HFFc6 (cell line): ENCODE data around the gene DISC1. TPM values are rescaled to one million over a fixed set of nuclear protein-coding genes. Genes with fewer than 3 reads are reported as not detected.

Experiments used
- DNase-seq: peaks from one replicate; pipeline ENCODE4 v3.0.0-alpha.2; 2018
- H3K27ac Mint-ChIP-seq: 2 replicates; pipeline ENCODE4 v1.8.0; 2020; ENCODE audit warnings: mild to moderate bottlenecking, mixed read lengths
- H3K27me3 Mint-ChIP-seq: 2 replicates; pipeline ENCODE4 v1.8.0; 2021; ENCODE audit warnings: mild to moderate bottlenecking, moderate library complexity, mixed read lengths; ENCODE audit not compliant: insufficient read depth
- H3K36me3 Mint-ChIP-seq: 2 replicates; pipeline ENCODE4 v1.8.0; 2021; ENCODE audit warnings: low read depth, mixed read lengths
- H3K4me1 Mint-ChIP-seq: 2 replicates; pipeline ENCODE4 v1.8.0; 2020; ENCODE audit warnings: low read depth, mixed read lengths
- H3K4me3 Mint-ChIP-seq: 2 replicates; pipeline ENCODE4 v1.8.0; 2020; ENCODE audit warnings: mild to moderate bottlenecking, moderate library complexity, mixed read lengths
- H3K9me3 Mint-ChIP-seq: 2 replicates; pipeline ENCODE4 v1.8.0; 2020; ENCODE audit warnings: mild to moderate bottlenecking, mixed read lengths
- CTCF ChIP-seq: fragments of 200-600 bp; sonication (generic); IDR thresholded peaks from 2 replicates; pipeline ENCODE4 v1.5.0; 2021; ENCODE audit warnings: antibody characterized with exemption, mild to moderate bottlenecking
- total RNA-seq, 6 experiments: library from RNA; stranded (reverse); fragmentation: NEBNext Ultra II Directional; extraction: Animal tissue kit (Norgen Biotek cat#: 25700); gene quantifications; 2 replicates in 1 of 6; 3 replicates in 5 of 6; pipeline ENCODE4 v1.2.3, GENCODE V29; 2021

The DISC1 gene
- total RNA-seq, 6 experiments from 2014 or later, result 1.3 to 4.3 (median 1.9) TPM

- no peak for TF ChIP-seq CTCF
- no peaks in the 10 kb centered on the region for H3K4me1 Mint-ChIP-seq
- peaks cover 39% of the 10 kb centered on the region for H3K9me3 Mint-ChIP-seq
- no peaks in the 10 kb centered on the region for H3K36me3 Mint-ChIP-seq
- no peak overlapping the region for H3K4me3 Mint-ChIP-seq
- no peak for DNase-seq
- H3K27me3 Mint-ChIP-seq, result peaks cover 3% of the 10 kb centered on the region; the same call in 1 of the 2 replicates
- H3K27ac Mint-ChIP-seq, result no peak overlapping the region
Observed at GRCh38 chr1:232047473-232047872, 420.9 kb downstream of the DISC1 start.

GRCh38 chr1:232048481-232048880 is 421.9 kb downstream of the DISC1 start:
- Mint-ChIP-seq H3K27me3 (peaks cover 3% of the 10 kb centered on the region; the same call in 1 of the 2 replicates), H3K36me3 (no peaks in the 10 kb centered on the region), H3K27ac (no peak overlapping the region), H3K9me3 (peaks cover 37% of the 10 kb centered on the region), H3K4me3 (no peak overlapping the region), H3K4me1 (no peaks in the 10 kb centered on the region)
- DNase-seq, result no peak
- TF ChIP-seq CTCF, result no peak

GRCh38 chr1:232049335-232049734 is 422.7 kb downstream of the DISC1 start:
- H3K4me3 Mint-ChIP-seq, result no peak overlapping the region
- no peaks in the 10 kb centered on the region for H3K36me3 Mint-ChIP-seq
- peaks cover 34% of the 10 kb centered on the region for H3K9me3 Mint-ChIP-seq
- H3K27ac Mint-ChIP-seq, result no peak overlapping the region
- peaks cover 3% of the 10 kb centered on the region; the same call in 1 of the 2 replicates for H3K27me3 Mint-ChIP-seq
- no peaks in the 10 kb centered on the region for H3K4me1 Mint-ChIP-seq
- no peak for DNase-seq
- TF ChIP-seq CTCF, result no peak

GRCh38 chr1:232057217-232057895 is 430.8 kb downstream of the DISC1 start:
- H3K27ac Mint-ChIP-seq, result no peak overlapping the region
- DNase-seq, result no peak
- no peak for TF ChIP-seq CTCF
- no peaks in the 10 kb centered on the region; the same call in 1 of the 2 replicates for H3K27me3 Mint-ChIP-seq
- no peaks in the 10 kb centered on the region for H3K36me3 Mint-ChIP-seq
- H3K4me3 Mint-ChIP-seq, result no peak overlapping the region
- H3K9me3 Mint-ChIP-seq, result peaks cover 27% of the 10 kb centered on the region; the same call in 1 of the 2 replicates
- H3K4me1 Mint-ChIP-seq, result no peaks in the 10 kb centered on the region

DNA sequence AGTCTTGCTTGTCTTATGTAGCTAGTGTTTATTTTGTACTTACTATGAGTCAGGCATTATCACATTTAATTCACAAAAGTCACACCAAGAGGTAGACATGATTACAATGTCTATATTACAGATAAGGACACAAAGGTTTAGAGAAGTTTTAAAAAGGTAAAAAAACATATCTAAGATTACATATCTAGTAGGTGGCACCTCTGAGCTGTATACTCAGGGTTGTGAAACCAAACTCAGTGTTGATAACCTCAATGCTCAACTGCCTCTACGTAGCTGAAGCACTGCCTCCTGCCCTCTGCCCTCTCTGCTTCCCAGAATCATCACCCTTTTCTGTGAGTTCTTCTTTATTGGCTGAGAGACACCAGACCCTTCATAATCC is 431.3 kb downstream of the DISC1 start:
- Mint-ChIP-seq H3K4me1 (no peaks in the 10 kb centered on the region), H3K27me3 (no peaks in the 10 kb centered on the region; the same call in 1 of the 2 replicates), H3K27ac (no peak overlapping the region), H3K36me3 (no peaks in the 10 kb centered on the region), H3K4me3 (no peak overlapping the region), H3K9me3 (peaks cover 29% of the 10 kb centered on the region; the same call in 1 of the 2 replicates)
- TF ChIP-seq CTCF, result no peak
- no peak for DNase-seq
